Endometrium (tissue), 2 donors: ENCODE results near the gene GRIP2.

Experiments
- FAIRE-seq: peaks from 2 replicates; lab custom pipeline; 2012; peaks lifted over from hg19 to GRCh38; lab: Jason Lieb, UNC
- donor health status: control.
- donor health status: control.

Gene GRIP2

GRCh38 chr3:14505803-14506500, 34.2 kb downstream of the GRIP2 start:
- no peak for FAIRE-seq

- FAIRE-seq = no peak
Measured at GRCh38 chr3:14505001-14505802, 34.9 kb downstream of the GRIP2 start.

GRCh38 chr3:14503706-14504065, 36.5 kb downstream of the GRIP2 start:
- no peak for FAIRE-seq

GRCh38 chr3:14503033-14503705, 37.0 kb downstream of the GRIP2 start:
- FAIRE-seq = no peak

- FAIRE-seq = no peak
Measured at GRCh38 chr3:14502472-14502871, 37.7 kb downstream of the GRIP2 start.

- FAIRE-seq = no peak
Measured at GRCh38 chr3:14497321-14497720, 42.8 kb downstream of the GRIP2 start.

- FAIRE-seq = no peak
Measured at GRCh38 chr3:14496351-14496750, 43.8 kb downstream of the GRIP2 start.

- FAIRE-seq = no peak
Measured at GRCh38 chr3:14494973-14495300, 45.2 kb downstream of the GRIP2 start.

GRCh38 chr3:14494279-14494972, 45.7 kb downstream of the GRIP2 start:
- FAIRE-seq = no peak

GRCh38 chr3:14492948-14493881, 46.9 kb downstream of the GRIP2 start:
- no peak for FAIRE-seq

- no peak for FAIRE-seq
Measured at GRCh38 chr3:14491396-14492190, 48.5 kb downstream of the GRIP2 start.

- FAIRE-seq = no peak
Measured at GRCh38 chr3:14490831-14491230, 49.3 kb downstream of the GRIP2 start.

- FAIRE-seq = no peak
Measured at GRCh38 chr3:14490255-14490654, 49.9 kb downstream of the GRIP2 start.

GRCh38 chr3:14489641-14490040, 50.5 kb downstream of the GRIP2 start:
- no peak for FAIRE-seq

- no peak for FAIRE-seq
Measured at GRCh38 chr3:14488286-14489041, 51.7 kb downstream of the GRIP2 start.

- FAIRE-seq = no peak
Measured at GRCh38 chr3:14487821-14488220, 52.3 kb downstream of the GRIP2 start.

- FAIRE-seq = no peak
Measured at GRCh38 chr3:14487086-14487485, 53.1 kb downstream of the GRIP2 start.

- FAIRE-seq = no peak
Measured at GRCh38 chr3:14486460-14486859, 53.7 kb downstream of the GRIP2 start.

GRCh38 chr3:14485981-14486380, 54.2 kb downstream of the GRIP2 start:
- no peak for FAIRE-seq

- FAIRE-seq = no peak
Measured at GRCh38 chr3:14484741-14485140, 55.4 kb downstream of the GRIP2 start.
